A673 (cell line): ENCODE data around the gene CEACAM8.
"Not testable (repeated sequence)": the region's sequence is repeated elsewhere in the genome, so short reads cannot be mapped to it uniquely, and the experiment has no call there.

ENCODE experiments used
- EZH2 ChIP-seq: fragments of 200-600 bp; sonication (generic); IDR thresholded peaks from 2 replicates; pipeline ENCODE4 v1.6.1; 2017; ENCODE audit warnings: borderline replicate concordance, low read depth, mild to moderate bottlenecking, mixed read lengths, antibody characterized with exemption, low read length; ENCODE audit not compliant: poor library complexity, severe bottlenecking
- TF ChIP-seq, protein P1 (sequence below): fragments of 300-800, 200-600 bp; sonication (generic); conservative IDR thresholded peaks from 2 replicates; pipeline ENCODE4 v1.5.1; 2017; ENCODE audit warnings: low read depth, mild to moderate bottlenecking, antibody characterized with exemption, low read length, moderate library complexity, mixed read lengths

DNA sequence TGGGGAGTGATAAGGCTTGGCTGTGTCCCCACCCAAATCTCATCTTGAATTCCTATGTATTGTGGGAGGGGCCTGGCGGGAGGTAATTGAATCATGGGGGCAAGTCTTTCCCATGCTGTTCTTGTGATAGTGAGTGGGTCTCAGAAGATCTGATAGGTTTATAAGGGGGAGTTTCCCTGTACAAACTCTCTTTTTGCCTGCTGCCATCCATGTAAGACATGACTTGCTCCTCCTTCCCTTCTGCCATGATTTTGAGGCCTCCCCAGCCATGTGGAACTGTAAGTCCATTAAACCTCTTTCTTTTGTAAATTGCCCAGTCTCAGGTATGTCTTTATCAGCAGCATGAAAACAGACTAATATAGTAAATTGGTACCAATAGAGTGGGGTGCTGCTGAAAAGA is 45.7 kb downstream of the CEACAM8 start:
- TF ChIP-seq, protein P1, sequence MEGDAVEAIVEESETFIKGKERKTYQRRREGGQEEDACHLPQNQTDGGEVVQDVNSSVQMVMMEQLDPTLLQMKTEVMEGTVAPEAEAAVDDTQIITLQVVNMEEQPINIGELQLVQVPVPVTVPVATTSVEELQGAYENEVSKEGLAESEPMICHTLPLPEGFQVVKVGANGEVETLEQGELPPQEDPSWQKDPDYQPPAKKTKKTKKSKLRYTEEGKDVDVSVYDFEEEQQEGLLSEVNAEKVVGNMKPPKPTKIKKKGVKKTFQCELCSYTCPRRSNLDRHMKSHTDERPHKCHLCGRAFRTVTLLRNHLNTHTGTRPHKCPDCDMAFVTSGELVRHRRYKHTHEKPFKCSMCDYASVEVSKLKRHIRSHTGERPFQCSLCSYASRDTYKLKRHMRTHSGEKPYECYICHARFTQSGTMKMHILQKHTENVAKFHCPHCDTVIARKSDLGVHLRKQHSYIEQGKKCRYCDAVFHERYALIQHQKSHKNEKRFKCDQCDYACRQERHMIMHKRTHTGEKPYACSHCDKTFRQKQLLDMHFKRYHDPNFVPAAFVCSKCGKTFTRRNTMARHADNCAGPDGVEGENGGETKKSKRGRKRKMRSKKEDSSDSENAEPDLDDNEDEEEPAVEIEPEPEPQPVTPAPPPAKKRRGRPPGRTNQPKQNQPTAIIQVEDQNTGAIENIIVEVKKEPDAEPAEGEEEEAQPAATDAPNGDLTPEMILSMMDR, result not testable (repeated sequence)
- TF ChIP-seq EZH2, result not testable (repeated sequence)
